Measurements from ENCODE around the gene SPACA9.

The SPACA9 gene

GRCh38 chr9:132912131-132912530 lies 33.4 kb downstream of the SPACA9 start:
- Histone ChIP-seq H3K36me3 (ENCODE audit: control insufficient read depth, insufficient read depth, low read length) (peaks cover 59% of the 10 kb centered on the region), H3K27me3 (ENCODE audit: control insufficient read depth, insufficient read depth, low read length) (no peaks in the 10 kb centered on the region), H3K9me3 (ENCODE audit: control insufficient read depth, insufficient read depth, low read length) (no peaks in the 10 kb centered on the region), H3K9ac (ENCODE audit: low read depth, low read length) (no peak overlapping the region), H3K4me3 (ENCODE audit: low read depth, low read length) (no peak overlapping the region), H3K27ac (ENCODE audit: low read depth, low read length) (no peak overlapping the region), H3K4me1 (ENCODE audit: control insufficient read depth, insufficient read depth, low read length) (no peaks in the 10 kb centered on the region)

GRCh38 chr9:132914924-132915323 lies 36.2 kb downstream of the SPACA9 start:
- no peaks in the 10 kb centered on the region for H3K27me3 ChIP-seq (ENCODE audit: control insufficient read depth, insufficient read depth, low read length)
- H3K9ac ChIP-seq (ENCODE audit: low read depth, low read length): no peak overlapping the region
- H3K36me3 ChIP-seq (ENCODE audit: control insufficient read depth, insufficient read depth, low read length): peaks cover 73% of the 10 kb centered on the region
- H3K4me3 ChIP-seq (ENCODE audit: low read depth, low read length): no peak overlapping the region
- H3K9me3 ChIP-seq (ENCODE audit: control insufficient read depth, insufficient read depth, low read length): no peaks in the 10 kb centered on the region
- H3K27ac ChIP-seq (ENCODE audit: low read depth, low read length): no peak overlapping the region
- no peaks in the 10 kb centered on the region for H3K4me1 ChIP-seq (ENCODE audit: control insufficient read depth, insufficient read depth, low read length)

GRCh38 chr9:132919614-132920268 lies 41.0 kb downstream of the SPACA9 start:
- Histone ChIP-seq H3K4me3 (ENCODE audit: low read depth, low read length) (no peak overlapping the region), H3K9me3 (ENCODE audit: control insufficient read depth, insufficient read depth, low read length) (no peaks in the 10 kb centered on the region), H3K36me3 (ENCODE audit: control insufficient read depth, insufficient read depth, low read length) (peaks cover 92% of the 10 kb centered on the region), H3K27ac (ENCODE audit: low read depth, low read length) (no peak overlapping the region), H3K27me3 (ENCODE audit: control insufficient read depth, insufficient read depth, low read length) (no peaks in the 10 kb centered on the region), H3K9ac (ENCODE audit: low read depth, low read length) (no peak overlapping the region), H3K4me1 (ENCODE audit: control insufficient read depth, insufficient read depth, low read length) (no peaks in the 10 kb centered on the region)

GRCh38 chr9:132923346-132923902 lies 44.7 kb downstream of the SPACA9 start:
- H3K9me3 ChIP-seq (ENCODE audit: control insufficient read depth, insufficient read depth, low read length): no peaks in the 10 kb centered on the region
- no peak overlapping the region for H3K9ac ChIP-seq (ENCODE audit: low read depth, low read length)
- H3K4me1 ChIP-seq (ENCODE audit: control insufficient read depth, insufficient read depth, low read length): no peaks in the 10 kb centered on the region
- H3K36me3 ChIP-seq (ENCODE audit: control insufficient read depth, insufficient read depth, low read length): peaks cover 93% of the 10 kb centered on the region
- H3K27me3 ChIP-seq (ENCODE audit: control insufficient read depth, insufficient read depth, low read length): no peaks in the 10 kb centered on the region
- no peak overlapping the region for H3K27ac ChIP-seq (ENCODE audit: low read depth, low read length)
- H3K4me3 ChIP-seq (ENCODE audit: low read depth, low read length): no peak overlapping the region

GRCh38 chr9:132927704-132928103 lies 49.0 kb downstream of the SPACA9 start:
- no peaks in the 10 kb centered on the region for H3K27me3 ChIP-seq (ENCODE audit: control insufficient read depth, insufficient read depth, low read length)
- no peak overlapping the region for H3K9ac ChIP-seq (ENCODE audit: low read depth, low read length)
- H3K9me3 ChIP-seq (ENCODE audit: control insufficient read depth, insufficient read depth, low read length): no peaks in the 10 kb centered on the region
- H3K36me3 ChIP-seq (ENCODE audit: control insufficient read depth, insufficient read depth, low read length): peaks cover 64% of the 10 kb centered on the region
- no peak overlapping the region for H3K27ac ChIP-seq (ENCODE audit: low read depth, low read length)
- H3K4me1 ChIP-seq (ENCODE audit: control insufficient read depth, insufficient read depth, low read length): no peaks in the 10 kb centered on the region
- H3K4me3 ChIP-seq (ENCODE audit: low read depth, low read length): no peak overlapping the region

GRCh38 chr9:132931178-132931735 lies 52.6 kb downstream of the SPACA9 start:
- Histone ChIP-seq H3K9me3 (ENCODE audit: control insufficient read depth, insufficient read depth, low read length) (no peaks in the 10 kb centered on the region), H3K4me1 (ENCODE audit: control insufficient read depth, insufficient read depth, low read length) (no peaks in the 10 kb centered on the region), H3K36me3 (ENCODE audit: control insufficient read depth, insufficient read depth, low read length) (peaks cover 31% of the 10 kb centered on the region), H3K4me3 (ENCODE audit: low read depth, low read length) (no peak overlapping the region), H3K27ac (ENCODE audit: low read depth, low read length) (no peak overlapping the region), H3K27me3 (ENCODE audit: control insufficient read depth, insufficient read depth, low read length) (no peaks in the 10 kb centered on the region), H3K9ac (ENCODE audit: low read depth, low read length) (no peak overlapping the region)

- Histone ChIP-seq H3K27me3 (ENCODE audit: control insufficient read depth, insufficient read depth, low read length) (no peaks in the 10 kb centered on the region), H3K36me3 (ENCODE audit: control insufficient read depth, insufficient read depth, low read length) (no peaks in the 10 kb centered on the region), H3K4me3 (ENCODE audit: low read depth, low read length) (no peak overlapping the region), H3K27ac (ENCODE audit: low read depth, low read length) (no peak overlapping the region), H3K4me1 (ENCODE audit: control insufficient read depth, insufficient read depth, low read length) (0 out of 2 replicates have a peak, but pooled peaks cover 7% of the 10 kb centered on the region), H3K9ac (ENCODE audit: low read depth, low read length) (no peak overlapping the region), H3K9me3 (ENCODE audit: control insufficient read depth, insufficient read depth, low read length) (no peaks in the 10 kb centered on the region)
Observed at GRCh38 chr9:132935026-132935425, 56.3 kb downstream of the SPACA9 start.

- Histone ChIP-seq H3K9ac (ENCODE audit: low read depth, low read length) (no peak overlapping the region), H3K4me1 (ENCODE audit: control insufficient read depth, insufficient read depth, low read length) (peaks cover 23% of the 10 kb centered on the region), H3K36me3 (ENCODE audit: control insufficient read depth, insufficient read depth, low read length) (no peaks in the 10 kb centered on the region), H3K27me3 (ENCODE audit: control insufficient read depth, insufficient read depth, low read length) (no peaks in the 10 kb centered on the region), H3K4me3 (ENCODE audit: low read depth, low read length) (no peak overlapping the region), H3K27ac (ENCODE audit: low read depth, low read length) (no peak overlapping the region), H3K9me3 (ENCODE audit: control insufficient read depth, insufficient read depth, low read length) (no peaks in the 10 kb centered on the region)
Observed at GRCh38 chr9:132937463-132937901, 58.8 kb downstream of the SPACA9 start.

- H3K27ac ChIP-seq (ENCODE audit: low read depth, low read length): no peak overlapping the region
- H3K4me1 ChIP-seq (ENCODE audit: control insufficient read depth, insufficient read depth, low read length): peaks cover 34% of the 10 kb centered on the region
Observed at GRCh38 chr9:132939169-132939568, 60.5 kb downstream of the SPACA9 start.

More at GRCh38 chr9:132939169-132939568, 60.5 kb downstream of the SPACA9 start:
- Histone ChIP-seq H3K4me3 (ENCODE audit: low read depth, low read length) (no peak overlapping the region), H3K9me3 (ENCODE audit: control insufficient read depth, insufficient read depth, low read length) (no peaks in the 10 kb centered on the region), H3K27me3 (ENCODE audit: control insufficient read depth, insufficient read depth, low read length) (no peaks in the 10 kb centered on the region), H3K36me3 (ENCODE audit: control insufficient read depth, insufficient read depth, low read length) (no peaks in the 10 kb centered on the region), H3K9ac (ENCODE audit: low read depth, low read length) (no peak overlapping the region)
